ENCODE data around the gene PPP6R2.

- TF ChIP-seq CTCF (IDR thresholded peaks at IDR 0.05) (no peak), POLR2A (IDR thresholded peaks at IDR 0.05) (no peak)
These were observed 38.4 kb upstream of the PPP6R2 start for GRCh38 chr22:50304528-50305392.
